Measurements from ENCODE around the gene TDRD10.

The TDRD10 gene

GRCh38 chr1:154553056-154554030 is 51.3 kb downstream of the TDRD10 start:
- DNase-seq (ENCODE audit: low spot score) = no peak

DNA sequence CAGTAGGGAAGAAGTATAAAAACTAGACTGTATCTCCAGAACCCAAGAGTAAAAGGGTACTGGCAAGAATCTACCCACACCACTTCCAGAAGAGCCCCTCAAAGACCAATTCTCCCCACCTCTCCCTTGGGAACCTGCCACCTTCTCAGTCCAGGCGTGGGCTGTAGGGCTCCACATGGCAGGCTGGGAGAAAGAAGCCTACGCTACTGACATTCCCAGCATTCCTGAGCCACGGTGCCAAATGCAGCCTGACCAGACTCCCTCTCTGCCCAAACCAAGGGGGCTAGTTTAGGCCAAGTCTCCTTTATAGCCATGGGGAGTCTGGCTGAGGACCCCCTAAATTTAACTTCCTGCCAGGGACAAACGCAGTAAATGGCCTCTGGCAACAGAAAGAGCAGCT is 54.4 kb downstream of the TDRD10 start:
- no peak for DNase-seq (ENCODE audit: low spot score)

GRCh38 chr1:154557248-154557938 is 55.4 kb downstream of the TDRD10 start:
- DNase-seq (ENCODE audit: low spot score) = no peak

DNA sequence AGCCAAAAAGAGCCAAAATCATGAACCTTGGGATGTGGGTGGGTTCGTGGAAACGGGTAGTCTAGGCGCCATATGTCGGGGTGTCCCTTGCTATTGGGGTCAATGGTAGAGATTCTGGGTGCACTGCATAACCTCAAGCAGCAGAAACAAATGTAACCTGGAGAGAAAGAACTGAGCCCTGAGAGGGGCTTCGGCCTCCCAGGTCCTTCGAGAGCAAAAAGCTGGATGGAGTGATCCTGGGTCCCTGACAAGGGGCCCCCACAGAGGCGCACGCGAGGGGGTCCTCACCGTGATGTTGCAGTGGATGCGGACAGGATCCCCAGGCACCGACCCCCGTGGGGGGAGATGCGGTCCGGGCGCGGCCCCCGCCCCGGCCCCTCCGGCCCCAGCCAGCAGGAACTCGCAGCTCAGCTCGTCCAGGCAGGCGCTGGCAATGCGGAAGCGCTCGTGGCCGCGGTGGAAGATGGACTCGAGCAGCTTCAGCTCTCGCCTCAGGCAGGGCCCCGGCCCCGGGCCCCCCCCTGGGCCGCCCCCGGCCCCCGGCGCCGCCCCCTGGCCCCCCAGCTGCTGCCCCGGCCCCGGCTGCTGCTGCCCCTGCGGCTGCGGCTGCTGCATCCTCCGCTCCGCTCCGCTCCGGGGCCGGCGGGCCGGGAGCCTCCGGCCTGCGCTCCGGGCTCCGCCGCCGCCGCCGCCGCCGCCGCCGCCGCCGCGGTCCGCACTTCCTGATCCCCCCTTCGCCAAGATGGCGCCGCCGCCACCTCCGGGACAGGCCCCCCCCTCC is 56.1 kb downstream of the TDRD10 start, which contains the start of gene UBE2Q1:
Gene UBE2Q1, minus strand, starts transcription at position 724 of the 781 bp plus-strand sequence. Its CDS starts 109 bp downstream, at position 615.
- DNase-seq (ENCODE audit: low spot score) = no peak

GRCh38 chr1:154558720-154559465 is 56.9 kb downstream of the TDRD10 start:
- DNase-seq (ENCODE audit: low spot score) = peak; percentile 99

GRCh38 chr1:154559466-154560044 is 57.5 kb downstream of the TDRD10 start:
- DNase-seq (ENCODE audit: low spot score) = peak; percentile 96

GRCh38 chr1:154565876-154566275 is 63.9 kb downstream of the TDRD10 start:
- no peak for DNase-seq (ENCODE audit: low spot score)

DNA sequence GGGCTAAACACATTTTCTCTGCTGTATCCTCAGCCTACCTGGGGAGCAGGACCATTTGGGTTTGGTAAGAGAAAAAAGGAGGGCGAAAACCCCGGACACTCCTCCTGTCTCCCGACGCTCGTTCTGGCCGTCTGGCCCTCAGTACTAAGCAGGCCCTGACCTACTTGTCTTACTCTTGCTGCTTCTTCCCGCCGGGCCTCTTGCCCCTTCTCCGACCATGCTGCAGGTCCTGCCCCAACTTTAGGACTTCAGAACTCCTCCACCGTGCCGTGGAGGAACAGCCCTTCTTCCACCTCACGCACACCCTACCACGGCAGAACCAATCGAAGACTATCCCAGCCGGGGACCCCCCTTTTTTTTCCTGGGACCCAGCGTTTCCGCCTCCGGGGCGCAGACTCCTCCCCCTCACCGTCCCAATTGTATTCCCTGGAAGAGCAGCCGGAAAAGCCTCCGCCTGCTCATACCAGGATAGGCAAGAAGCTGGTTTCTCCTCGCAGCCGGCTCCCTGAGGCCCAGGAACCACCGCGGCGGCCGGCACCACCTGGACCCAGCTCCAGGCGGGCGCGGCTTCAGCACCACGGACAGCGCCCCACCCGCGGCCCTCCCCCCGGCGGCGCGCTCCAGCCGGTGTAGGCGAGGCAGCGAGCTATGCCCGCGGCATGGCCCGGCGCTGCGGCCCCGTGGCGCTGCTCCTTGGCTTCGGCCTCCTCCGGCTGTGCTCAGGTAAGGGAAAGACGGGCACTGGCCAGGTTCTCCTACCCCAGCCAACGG is 65.6 kb downstream of the TDRD10 start, which contains the start of gene CHRNB2:
Gene CHRNB2, plus strand, starts transcription at position 393 of the 771 bp plus-strand sequence. Its CDS starts 267 bp downstream, at position 660.
- DNase-seq (ENCODE audit: low spot score) = peak; percentile 45

DNA sequence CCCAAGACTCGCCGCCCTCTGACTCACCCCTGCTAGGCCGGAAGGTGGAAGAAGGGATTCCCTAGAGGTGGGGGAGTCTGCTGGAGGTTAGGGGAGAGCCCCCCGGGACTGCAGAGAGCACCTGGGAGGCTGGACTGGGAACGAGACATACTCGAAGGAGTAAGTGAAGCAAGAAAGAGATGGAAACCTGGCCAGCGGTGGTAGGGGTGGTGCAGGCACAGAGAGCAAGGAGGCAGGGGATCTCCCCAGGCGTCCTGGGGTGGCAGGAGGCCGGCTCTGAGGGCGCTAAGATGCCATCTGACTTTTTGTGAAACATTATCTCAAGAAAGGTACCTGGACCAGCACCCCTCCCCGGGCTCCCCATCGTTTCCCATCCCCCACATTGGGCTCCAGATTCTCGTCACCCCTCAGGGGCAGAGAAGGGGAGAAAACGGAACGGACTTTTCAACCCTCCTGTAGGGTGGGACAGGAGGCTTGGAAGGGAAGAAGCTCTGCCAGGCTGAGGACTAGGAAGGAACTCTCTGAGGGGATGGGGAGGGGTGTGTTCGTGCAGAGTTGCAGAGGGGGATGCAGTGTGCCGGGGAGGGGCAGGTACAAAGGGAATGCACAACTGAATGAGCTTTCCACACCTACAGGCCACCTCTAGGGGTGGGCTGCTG is 66.3 kb downstream of the TDRD10 start:
- DNase-seq (ENCODE audit: low spot score) = no peak

DNA sequence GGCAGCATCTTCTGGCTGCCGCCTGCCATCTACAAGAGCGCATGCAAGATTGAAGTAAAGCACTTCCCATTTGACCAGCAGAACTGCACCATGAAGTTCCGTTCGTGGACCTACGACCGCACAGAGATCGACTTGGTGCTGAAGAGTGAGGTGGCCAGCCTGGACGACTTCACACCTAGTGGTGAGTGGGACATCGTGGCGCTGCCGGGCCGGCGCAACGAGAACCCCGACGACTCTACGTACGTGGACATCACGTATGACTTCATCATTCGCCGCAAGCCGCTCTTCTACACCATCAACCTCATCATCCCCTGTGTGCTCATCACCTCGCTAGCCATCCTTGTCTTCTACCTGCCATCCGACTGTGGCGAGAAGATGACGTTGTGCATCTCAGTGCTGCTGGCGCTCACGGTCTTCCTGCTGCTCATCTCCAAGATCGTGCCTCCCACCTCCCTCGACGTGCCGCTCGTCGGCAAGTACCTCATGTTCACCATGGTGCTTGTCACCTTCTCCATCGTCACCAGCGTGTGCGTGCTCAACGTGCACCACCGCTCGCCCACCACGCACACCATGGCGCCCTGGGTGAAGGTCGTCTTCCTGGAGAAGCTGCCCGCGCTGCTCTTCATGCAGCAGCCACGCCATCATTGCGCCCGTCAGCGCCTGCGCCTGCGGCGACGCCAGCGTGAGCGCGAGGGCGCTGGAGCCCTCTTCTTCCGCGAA is 69.4 kb downstream of the TDRD10 start:
- DNase-seq (ENCODE audit: low spot score) = no peak

DNA sequence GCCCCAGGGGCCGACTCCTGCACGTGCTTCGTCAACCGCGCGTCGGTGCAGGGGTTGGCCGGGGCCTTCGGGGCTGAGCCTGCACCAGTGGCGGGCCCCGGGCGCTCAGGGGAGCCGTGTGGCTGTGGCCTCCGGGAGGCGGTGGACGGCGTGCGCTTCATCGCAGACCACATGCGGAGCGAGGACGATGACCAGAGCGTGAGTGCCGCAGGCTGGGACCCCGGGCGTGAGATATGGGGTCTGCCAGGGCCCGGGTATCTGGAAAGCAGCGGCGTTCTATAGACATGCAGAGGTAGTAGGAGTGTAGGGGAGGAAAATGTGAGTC is 69.9 kb downstream of the TDRD10 start:
- no peak for DNase-seq (ENCODE audit: low spot score)

DNA sequence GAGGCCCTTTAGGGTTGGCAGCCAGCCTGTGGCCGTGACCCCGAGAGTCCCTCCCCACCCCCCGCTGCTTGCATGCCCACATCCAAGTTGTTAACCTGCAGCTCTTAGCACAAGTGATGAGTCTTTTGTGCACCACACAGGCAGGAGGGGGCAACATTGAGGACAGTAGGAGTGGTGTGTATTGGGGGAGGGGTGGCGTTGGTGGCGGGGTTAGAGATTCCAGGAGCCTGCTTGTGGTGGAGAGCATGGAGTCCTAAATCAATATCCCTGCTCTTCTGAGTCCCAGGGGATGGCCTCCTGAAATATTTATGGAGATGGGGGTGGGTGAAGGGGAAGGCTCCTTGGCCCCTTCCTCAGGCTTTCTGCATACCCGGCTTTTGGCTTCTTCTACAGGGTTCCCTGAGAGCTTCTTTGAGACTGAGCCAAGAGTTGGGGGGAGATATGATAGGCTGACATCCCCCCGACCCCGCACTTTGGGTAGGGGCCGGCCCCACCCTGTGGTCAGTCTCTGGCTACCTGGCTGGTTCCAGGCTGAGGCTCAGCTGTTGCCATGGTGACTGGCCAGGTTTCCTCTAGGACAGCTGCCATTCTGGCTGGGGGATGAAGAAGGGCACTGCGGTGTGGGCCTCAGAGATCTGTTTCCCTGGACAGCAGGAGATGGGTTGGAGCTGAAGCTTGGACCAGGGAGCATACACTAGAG is 70.6 kb downstream of the TDRD10 start:
- no peak for DNase-seq (ENCODE audit: low spot score)

GRCh38 chr1:154573168-154573510 is 71.1 kb downstream of the TDRD10 start:
- DNase-seq (ENCODE audit: low spot score) = no peak

DNA sequence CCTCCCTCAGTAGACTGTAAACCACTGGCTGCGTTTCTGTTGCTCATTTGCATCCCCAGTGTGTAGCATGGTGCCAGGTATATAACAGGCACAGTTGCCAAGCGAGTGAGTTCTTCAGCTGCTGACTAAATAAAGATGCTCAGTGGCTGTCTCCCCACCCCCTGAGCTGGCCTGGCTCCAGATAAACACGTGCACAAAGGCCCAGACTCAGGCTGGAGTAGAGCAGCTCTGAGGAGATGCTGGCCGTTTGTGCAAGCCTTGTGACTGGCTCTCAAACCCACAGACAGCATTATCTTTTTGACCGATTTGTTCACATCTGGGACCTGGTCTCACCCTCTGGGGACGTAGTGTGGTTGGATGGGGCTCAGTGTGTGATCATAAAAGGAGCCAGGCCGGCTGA is 72.7 kb downstream of the TDRD10 start:
- peak; percentile 35 for DNase-seq (ENCODE audit: low spot score)

- DNase-seq (ENCODE audit: low spot score) = no peak
Measured at GRCh38 chr1:154575147-154575927, 73.3 kb downstream of the TDRD10 start.

DNA sequence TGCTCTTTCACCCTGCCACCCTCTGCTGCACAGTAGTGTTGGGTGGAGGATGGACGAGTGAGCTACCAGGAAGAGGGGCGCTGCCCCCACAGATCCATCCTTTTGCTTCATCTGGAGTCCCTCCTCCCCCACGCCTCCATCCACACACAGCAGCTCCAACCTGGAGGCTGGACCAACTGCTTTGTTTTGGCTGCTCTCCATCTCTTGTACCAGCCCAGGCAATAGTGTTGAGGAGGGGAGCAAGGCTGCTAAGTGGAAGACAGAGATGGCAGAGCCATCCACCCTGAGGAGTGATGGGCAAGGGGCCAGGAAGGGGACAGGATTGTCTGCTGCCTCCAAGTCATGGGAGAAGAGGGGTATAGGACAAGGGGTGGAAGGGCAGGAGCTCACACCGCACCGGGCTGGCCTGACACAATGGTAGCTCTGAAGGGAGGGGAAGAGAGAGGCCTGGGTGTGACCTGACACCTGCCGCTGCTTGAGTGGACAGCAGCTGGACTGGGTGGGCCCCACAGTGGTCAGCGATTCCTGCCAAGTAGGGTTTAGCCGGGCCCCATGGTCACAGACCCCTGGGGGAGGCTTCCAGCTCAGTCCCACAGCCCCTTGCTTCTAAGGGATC is 74.0 kb downstream of the TDRD10 start:
- no peak for DNase-seq (ENCODE audit: low spot score)

DNA sequence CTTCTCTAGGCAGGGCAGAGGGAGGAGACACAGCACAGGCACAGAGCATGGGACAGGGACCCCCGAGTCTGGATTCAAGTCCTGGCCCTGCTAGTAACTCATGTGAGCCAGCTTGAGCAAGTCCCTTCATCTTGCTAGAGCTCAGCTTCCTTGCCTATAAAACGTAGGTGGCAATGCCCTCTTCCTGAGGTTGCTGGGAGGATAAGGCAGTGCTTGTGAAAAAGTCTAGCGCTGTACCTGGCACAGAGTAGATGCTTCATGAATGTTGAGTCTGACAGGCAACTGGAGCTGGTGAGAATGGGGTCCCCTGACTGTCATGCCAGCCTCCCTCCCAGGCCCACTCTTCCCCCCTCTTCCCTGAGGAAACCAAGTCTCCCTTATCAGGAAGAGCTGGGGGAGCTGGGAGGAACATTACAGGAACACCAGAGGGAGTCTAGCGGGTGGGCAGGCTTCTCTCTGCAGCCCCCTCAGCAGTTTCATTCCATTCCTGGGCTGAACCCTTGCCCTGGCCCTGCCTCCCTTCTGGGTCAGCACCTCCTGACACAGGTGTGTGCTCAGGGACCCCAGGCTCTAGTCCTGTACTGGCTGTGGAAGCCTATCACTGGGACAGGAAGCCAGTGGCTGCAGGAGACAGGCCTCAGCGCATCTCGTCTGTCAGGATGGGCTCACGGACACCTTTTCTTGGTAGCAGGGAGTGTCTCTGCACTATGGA is 75.5 kb downstream of the TDRD10 start:
- no peak for DNase-seq (ENCODE audit: low spot score)

Data from Ammon's horn (tissue), 1 donor.